SK-N-SH treated with all-trans-retinoic acid at 6 μM for 48 hours (cell line): ENCODE data around the gene HOXB7.

Experiments used
- ATAC-seq: fragments of 200-7000 bp; cut with Tn5 transposase; 3 replicates; pipeline ENCODE4 v1.9.1; 2020; ENCODE audit warnings: mild to moderate bottlenecking, moderate library complexity
- CSDC2 ChIP-seq: fragments of 250-450 bp; sonication (Bioruptor Pico); IDR thresholded peaks from 2 replicates; pipeline ENCODE4 v1.5.0; 2020; ENCODE audit warnings: mild to moderate bottlenecking, moderate library complexity
- CSRNP3 ChIP-seq: fragments of 250-450 bp; sonication (Bioruptor Pico); IDR thresholded peaks from 2 replicates; pipeline ENCODE4 v1.5.1; 2021; ENCODE audit warnings: mild to moderate bottlenecking, moderate library complexity
- ESRRG ChIP-seq: fragments of 250-450 bp; sonication (Bioruptor Pico); IDR thresholded peaks from 2 replicates; pipeline ENCODE4 v1.6.1; 2021; ENCODE audit warnings: mild to moderate bottlenecking
- GLIS3 ChIP-seq: fragments of 250-450 bp; sonication (Bioruptor Pico); IDR thresholded peaks from 2 replicates; pipeline ENCODE4 v1.5.0; 2020; ENCODE audit warnings: mild to moderate bottlenecking, moderate library complexity
- ISL1 ChIP-seq: fragments of 250-450 bp; sonication (Bioruptor Pico); IDR thresholded peaks from 2 replicates; pipeline ENCODE4 v2.1.2; 2022; ENCODE audit warnings: mild to moderate bottlenecking, moderate library complexity
- TCF4 ChIP-seq: fragments of 250-450 bp; sonication (Bioruptor Pico); IDR thresholded peaks from 2 replicates; pipeline ENCODE4 v1.8.0; 2021; ENCODE audit warnings: mild to moderate bottlenecking, moderate library complexity, borderline replicate concordance
- TOX ChIP-seq: fragments of 250-450 bp; sonication (Bioruptor Pico); IDR thresholded peaks from 2 replicates; pipeline ENCODE4 v1.8.0; 2021; ENCODE audit warnings: mild to moderate bottlenecking, moderate library complexity, borderline replicate concordance
- TSHZ2 ChIP-seq: fragments of 250-450 bp; sonication (Bioruptor Pico); IDR thresholded peaks from 2 replicates; pipeline ENCODE4 v1.5.0; 2020; ENCODE audit warnings: mild to moderate bottlenecking, moderate library complexity
- ZC3H10 ChIP-seq: fragments of 250-450 bp; sonication (Bioruptor Pico); IDR thresholded peaks from 2 replicates; pipeline ENCODE4 v1.5.1; 2021; ENCODE audit warnings: mild to moderate bottlenecking, moderate library complexity
- ZFP3 ChIP-seq: fragments of 250-450 bp; sonication (Bioruptor Pico); IDR thresholded peaks from 2 replicates; pipeline ENCODE4 v1.5.0; 2020; ENCODE audit warnings: mild to moderate bottlenecking, moderate library complexity
- ZFP30 ChIP-seq: fragments of 450-650 bp; formaldehyde crosslinking; IDR thresholded peaks from 2 replicates; pipeline ENCODE4 v1.5.0; 2022; ENCODE audit warnings: mild to moderate bottlenecking, moderate library complexity
- ZNF565 ChIP-seq: fragments of 450-650 bp; formaldehyde crosslinking; conservative IDR thresholded peaks from 2 replicates; pipeline ENCODE4 v1.5.0; 2020; ENCODE audit warnings: low read depth, mild to moderate bottlenecking, moderate library complexity
- ZNF8 ChIP-seq: fragments of 450-650 bp; formaldehyde crosslinking; IDR thresholded peaks from 2 replicates; pipeline ENCODE4 v1.5.0; 2020; ENCODE audit warnings: mild to moderate bottlenecking, moderate library complexity
- TF ChIP-seq, protein P1 (sequence below): fragments of 250-450 bp; sonication (Bioruptor Pico); IDR thresholded peaks from 2 replicates; pipeline ENCODE4 v1.5.1; 2020; ENCODE audit warnings: low read depth, mild to moderate bottlenecking, moderate library complexity
- TF ChIP-seq, protein P2 (sequence below): fragments of 250-450 bp; sonication (Bioruptor Pico); IDR thresholded peaks from 2 replicates; pipeline ENCODE4 v1.8.0; 2020; ENCODE audit warnings: mild to moderate bottlenecking, moderate library complexity, borderline replicate concordance

The HOXB7 gene

DNA sequence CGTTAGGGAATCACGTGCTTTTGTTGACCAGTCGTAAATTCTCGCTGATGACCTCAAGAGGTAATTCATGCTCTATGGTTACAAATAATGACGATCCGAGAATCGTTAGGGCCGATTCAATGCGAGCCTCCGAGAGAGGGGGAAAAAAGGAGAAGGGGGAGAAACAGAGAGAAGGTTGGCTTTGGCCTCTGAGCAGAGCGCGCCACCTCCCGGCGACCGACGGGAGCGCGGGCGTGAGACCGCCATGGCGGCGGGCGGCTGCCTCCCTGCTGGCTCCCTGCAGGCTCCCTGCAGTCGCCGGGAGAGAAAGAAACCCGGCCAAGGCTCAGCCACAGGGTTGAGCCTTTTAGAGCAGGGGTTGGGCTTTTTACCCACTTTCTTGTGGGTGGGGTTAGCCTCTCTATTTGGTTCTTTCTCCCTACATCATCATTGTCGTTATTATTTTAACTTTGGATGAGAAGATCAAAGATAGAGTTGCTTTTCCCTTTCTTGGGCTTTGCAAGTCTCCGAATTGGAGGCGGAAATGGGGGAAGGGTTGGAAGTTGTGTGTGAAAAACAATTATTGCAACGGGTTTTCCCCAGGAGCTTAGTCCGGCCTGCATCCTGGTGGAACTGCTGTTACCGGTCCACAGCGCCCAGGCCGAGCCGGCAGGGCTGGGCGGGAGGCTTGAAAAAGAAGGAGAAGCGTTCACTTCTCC, 16.8 kb downstream of the HOXB7 start:
- ATAC-seq, result peak; percentile 89

DNA sequence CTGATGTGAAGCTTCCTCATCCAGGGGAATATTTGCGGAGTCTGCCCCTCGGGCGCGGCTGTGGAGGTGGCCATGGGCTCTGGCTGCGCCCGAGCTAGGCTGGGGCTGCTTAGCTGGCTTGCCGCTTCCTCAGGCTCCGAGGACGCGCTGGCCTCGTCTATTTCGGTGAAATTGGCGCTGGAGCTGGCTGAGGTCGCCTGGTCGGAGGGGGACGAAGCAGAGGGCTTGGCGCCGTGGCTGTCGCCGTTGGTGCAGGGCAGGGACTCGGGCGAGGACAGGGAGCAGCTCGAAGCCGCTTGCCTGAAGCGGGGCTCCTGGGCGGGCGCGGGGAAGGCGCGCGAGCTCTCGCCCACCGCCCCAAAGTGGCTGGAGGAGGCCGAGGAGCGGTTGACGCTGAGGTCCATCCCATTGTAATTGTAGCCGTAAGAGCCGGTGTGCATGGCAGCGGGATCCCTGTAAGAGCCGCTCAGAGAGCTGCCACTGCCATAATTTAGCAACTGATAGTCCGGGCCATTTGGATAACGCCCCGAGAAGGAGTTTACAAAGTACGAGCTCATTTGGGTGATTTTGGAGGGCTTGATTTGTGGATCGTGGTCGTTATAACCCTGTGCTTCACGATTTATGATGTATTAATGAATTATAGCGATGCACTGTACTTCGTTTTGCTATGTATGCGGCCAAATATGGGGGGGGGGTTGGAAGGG, 17.5 kb downstream of the HOXB7 start, which contains the start of gene HOXB5:
TSS of gene HOXB5 (minus strand) at position 654 of the 704 bp plus-strand sequence. CDS start at position 557, 97 bp downstream.
- peak; percentile 7; the same call in 2 of the 3 replicates for ATAC-seq
- TF ChIP-seq CSDC2 (CRISPR knock-in tag), result peak; percentile 98; the same call in 1 of the 2 replicates
- TF ChIP-seq, protein P1, sequence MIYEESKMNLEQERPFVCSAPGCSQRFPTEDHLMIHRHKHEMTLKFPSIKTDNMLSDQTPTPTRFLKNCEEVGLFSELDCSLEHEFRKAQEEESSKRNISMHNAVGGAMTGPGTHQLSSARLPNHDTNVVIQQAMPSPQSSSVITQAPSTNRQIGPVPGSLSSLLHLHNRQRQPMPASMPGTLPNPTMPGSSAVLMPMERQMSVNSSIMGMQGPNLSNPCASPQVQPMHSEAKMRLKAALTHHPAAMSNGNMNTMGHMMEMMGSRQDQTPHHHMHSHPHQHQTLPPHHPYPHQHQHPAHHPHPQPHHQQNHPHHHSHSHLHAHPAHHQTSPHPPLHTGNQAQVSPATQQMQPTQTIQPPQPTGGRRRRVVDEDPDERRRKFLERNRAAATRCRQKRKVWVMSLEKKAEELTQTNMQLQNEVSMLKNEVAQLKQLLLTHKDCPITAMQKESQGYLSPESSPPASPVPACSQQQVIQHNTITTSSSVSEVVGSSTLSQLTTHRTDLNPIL (CRISPR knock-in tag), result no peak
- peak; percentile 99 for TF ChIP-seq TSHZ2
- TF ChIP-seq ISL1, result no peak

More for the DNA sequence above, 16.8 kb downstream of the HOXB7 start:
- TF ChIP-seq ZNF565 (CRISPR knock-in tag) (no peak), ESRRG (CRISPR knock-in tag) (no peak), TCF4 (CRISPR knock-in tag) (no peak), ZNF8 (CRISPR knock-in tag) (no peak), ZFP30 (no peak), ZFP3 (CRISPR knock-in tag) (no peak), GLIS3 (CRISPR knock-in tag) (no peak), CSRNP3 (CRISPR knock-in tag) (no peak), ZC3H10 (CRISPR knock-in tag) (no peak)
- TF ChIP-seq, protein P2, sequence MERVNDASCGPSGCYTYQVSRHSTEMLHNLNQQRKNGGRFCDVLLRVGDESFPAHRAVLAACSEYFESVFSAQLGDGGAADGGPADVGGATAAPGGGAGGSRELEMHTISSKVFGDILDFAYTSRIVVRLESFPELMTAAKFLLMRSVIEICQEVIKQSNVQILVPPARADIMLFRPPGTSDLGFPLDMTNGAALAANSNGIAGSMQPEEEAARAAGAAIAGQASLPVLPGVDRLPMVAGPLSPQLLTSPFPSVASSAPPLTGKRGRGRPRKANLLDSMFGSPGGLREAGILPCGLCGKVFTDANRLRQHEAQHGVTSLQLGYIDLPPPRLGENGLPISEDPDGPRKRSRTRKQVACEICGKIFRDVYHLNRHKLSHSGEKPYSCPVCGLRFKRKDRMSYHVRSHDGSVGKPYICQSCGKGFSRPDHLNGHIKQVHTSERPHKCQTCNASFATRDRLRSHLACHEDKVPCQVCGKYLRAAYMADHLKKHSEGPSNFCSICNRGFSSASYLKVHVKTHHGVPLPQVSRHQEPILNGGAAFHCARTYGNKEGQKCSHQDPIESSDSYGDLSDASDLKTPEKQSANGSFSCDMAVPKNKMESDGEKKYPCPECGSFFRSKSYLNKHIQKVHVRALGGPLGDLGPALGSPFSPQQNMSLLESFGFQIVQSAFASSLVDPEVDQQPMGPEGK (CRISPR knock-in tag), result no peak
- TF ChIP-seq, all 23 proteins: peak for 0

- TF ChIP-seq TOX (CRISPR knock-in tag) (no peak), CSDC2 (CRISPR knock-in tag) (peak; percentile 100; the same call in 1 of the 2 replicates), TSHZ2 (peak; percentile 100), ZFP3 (CRISPR knock-in tag) (no peak), ZNF565 (CRISPR knock-in tag) (no peak)
- no peak for ATAC-seq
These were observed 18.2 kb downstream of the HOXB7 start for GRCh38 chr17:48592577-48592976.
